Esophagus squamous epithelium (tissue), 5 donors: ENCODE data around the gene THSD7A. TPM values are rescaled to one million over a fixed set of nuclear protein-coding genes. Genes with fewer than 3 reads are reported as not detected.

Source experiments
- DNase-seq: peaks from one replicate; lab custom pipeline; 2025; lab: John Stamatoyannopoulos, UW
- H3K27ac ChIP-seq, 4 donors: fragments of 200-600 bp; sonication (generic); one replicate each; pipeline ENCODE4 v1.5.1; 2016 to 2019; ENCODE audit warnings: mild to moderate bottlenecking in 1 of 4
- H3K27me3 ChIP-seq, 4 donors: fragments of 200-600 bp; sonication (generic); 1 replicate in 3 of 4; 2 replicates in 1 of 4; pipeline versions ENCODE4 v1.5.1 to v1.6.0; 2017 to 2021; ENCODE audit warnings: antibody characterized with exemption in 1 of 4
- H3K36me3 ChIP-seq, 3 donors: fragments of 200-600 bp; sonication (generic); one replicate each; pipeline ENCODE4 v1.5.1; 2016 to 2019
- H3K4me1 ChIP-seq, 3 donors: fragments of 200-600 bp; sonication (generic); one replicate each; pipeline ENCODE4 v1.5.1; 2017 to 2019
- H3K4me3 ChIP-seq, 4 donors: fragments of 200-600 bp; sonication (generic); 1 replicate in 3 of 4; 2 replicates in 1 of 4; pipeline ENCODE4 v1.5.1; 2016 to 2019; ENCODE audit warnings: mild to moderate bottlenecking in 2 of 4, moderate library complexity in 1 of 4
- H3K9me3 ChIP-seq, 3 donors: fragments of 200-600 bp; sonication (generic); one replicate each; pipeline ENCODE4 v1.5.1; 2016 to 2019
- POLR2A ChIP-seq, 4 donors: fragments of 450-650 bp; IDR thresholded peaks; one replicate each; pipeline ENCODE4 v1.6.1; 2017; ENCODE audit warnings: antibody characterized with exemption in 4 of 4, mild to moderate bottlenecking in 4 of 4, moderate library complexity in 3 of 4
- WGBS, 2 donors: methylation state at CpG; one replicate each; pipeline ENCODE4 v1.1.5; 2018; 5-methylcytosine and 5-hydroxymethylcytosine counted together
- intact Hi-C: fragments of 100-400 bp; cut with DNase I; formaldehyde crosslinking; loops from one replicate; pipeline ENCODE4 v1.15.0; 2022
- total RNA-seq, 4 donors: library from RNA; depleted of rRNA; stranded (reverse); fragments of >200 nt; gene quantifications; one replicate each; pipeline ENCODE4 v1.1.0, GENCODE V29; 2016
- TF ChIP-seq, protein P1 (sequence below), 6 experiments: fragments of 450-650 bp in 4 of 6; fragments of 200-600 bp in 2 of 6; sonication (generic) in 2 of 6; IDR thresholded peaks; one replicate each; pipeline ENCODE4 v1.5.1; 2016 to 2019; ENCODE audit warnings: antibody characterized with exemption in 6 of 6, mild to moderate bottlenecking in 4 of 6, moderate library complexity in 4 of 6
- donor health status: DM: yes; HTN: yes; CAD: no.

THSD7A gene
- total RNA-seq, 4 donors from 2014 or later: 0.57 to 2.5 (median 1.4) TPM; not detected in 1

- no peak for TF ChIP-seq POLR2A (IDR thresholded peaks at IDR 0.05)
- TF ChIP-seq, protein P1, sequence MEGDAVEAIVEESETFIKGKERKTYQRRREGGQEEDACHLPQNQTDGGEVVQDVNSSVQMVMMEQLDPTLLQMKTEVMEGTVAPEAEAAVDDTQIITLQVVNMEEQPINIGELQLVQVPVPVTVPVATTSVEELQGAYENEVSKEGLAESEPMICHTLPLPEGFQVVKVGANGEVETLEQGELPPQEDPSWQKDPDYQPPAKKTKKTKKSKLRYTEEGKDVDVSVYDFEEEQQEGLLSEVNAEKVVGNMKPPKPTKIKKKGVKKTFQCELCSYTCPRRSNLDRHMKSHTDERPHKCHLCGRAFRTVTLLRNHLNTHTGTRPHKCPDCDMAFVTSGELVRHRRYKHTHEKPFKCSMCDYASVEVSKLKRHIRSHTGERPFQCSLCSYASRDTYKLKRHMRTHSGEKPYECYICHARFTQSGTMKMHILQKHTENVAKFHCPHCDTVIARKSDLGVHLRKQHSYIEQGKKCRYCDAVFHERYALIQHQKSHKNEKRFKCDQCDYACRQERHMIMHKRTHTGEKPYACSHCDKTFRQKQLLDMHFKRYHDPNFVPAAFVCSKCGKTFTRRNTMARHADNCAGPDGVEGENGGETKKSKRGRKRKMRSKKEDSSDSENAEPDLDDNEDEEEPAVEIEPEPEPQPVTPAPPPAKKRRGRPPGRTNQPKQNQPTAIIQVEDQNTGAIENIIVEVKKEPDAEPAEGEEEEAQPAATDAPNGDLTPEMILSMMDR (IDR thresholded peaks at IDR 0.05): no peak
- no peak overlapping the region for H3K4me3 ChIP-seq
- no peaks in the 10 kb centered on the region for H3K4me1 ChIP-seq
- no peaks in the 10 kb centered on the region for H3K27me3 ChIP-seq
- DNase-seq: no peak
- intact Hi-C loops: no loop called here
- H3K27ac ChIP-seq: no peak overlapping the region
- WGBS, 2 donors: 37 to 49% methylated on average over 6 of the region's 6 CpGs
- no peaks in the 10 kb centered on the region for H3K9me3 ChIP-seq
- no peaks in the 10 kb centered on the region for H3K36me3 ChIP-seq
Measured at GRCh38 chr7:11858622-11859302, 26.8 kb upstream of the THSD7A start.

DNA sequence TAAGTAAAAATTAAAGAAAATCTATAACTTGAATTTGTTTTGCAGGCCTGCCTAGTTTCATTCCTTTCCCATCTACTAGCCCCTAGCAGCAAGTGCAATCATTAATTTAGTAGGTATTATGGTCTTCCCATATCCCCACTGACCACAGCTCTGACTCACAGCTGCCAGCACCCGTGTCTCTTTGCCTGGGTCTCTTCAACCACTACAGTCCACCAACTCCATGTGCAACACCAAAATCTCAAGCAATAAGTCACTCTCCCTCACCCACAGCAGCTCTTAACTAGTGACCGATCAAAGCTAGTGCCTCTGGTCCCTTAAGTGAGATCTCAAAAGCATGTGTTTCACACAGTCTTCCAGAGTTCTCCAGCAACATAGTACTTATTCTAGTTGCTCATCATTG lies 26.0 kb upstream of the THSD7A start:
- DNase-seq: no peak
- Histone ChIP-seq H3K4me3 (no peak overlapping the region), H3K36me3 (no peaks in the 10 kb centered on the region), H3K27me3 (no peaks in the 10 kb centered on the region), H3K4me1 (no peaks in the 10 kb centered on the region), H3K27ac (no peak overlapping the region), H3K9me3 (no peaks in the 10 kb centered on the region)
- intact Hi-C loops: no loop called here
- 77 to 81% methylated on average over 2 of the region's 2 CpGs for WGBS, 2 donors
- no peak for TF ChIP-seq POLR2A (IDR thresholded peaks at IDR 0.05)
- TF ChIP-seq, protein P1 (IDR thresholded peaks at IDR 0.05): no peak

- Histone ChIP-seq H3K27me3 (no peaks in the 10 kb centered on the region), H3K27ac (no peak overlapping the region), H3K36me3 (no peaks in the 10 kb centered on the region), H3K4me1 (no peaks in the 10 kb centered on the region), H3K9me3 (no peaks in the 10 kb centered on the region), H3K4me3 (no peak overlapping the region)
- intact Hi-C loops: no loop called here
- 78 to 83% methylated on average over 3 of the region's 3 CpGs for WGBS, 2 donors
- no peak for DNase-seq
- TF ChIP-seq POLR2A (IDR thresholded peaks at IDR 0.05): no peak
- TF ChIP-seq, protein P1 (IDR thresholded peaks at IDR 0.05): no peak
Measured at GRCh38 chr7:11848251-11848650, 16.3 kb upstream of the THSD7A start.

- Histone ChIP-seq H3K27ac (no peak overlapping the region), H3K4me1 (no peaks in the 10 kb centered on the region), H3K36me3 (no peaks in the 10 kb centered on the region), H3K27me3 (no peaks in the 10 kb centered on the region), H3K9me3 (no peaks in the 10 kb centered on the region), H3K4me3 (no peak overlapping the region)
- TF ChIP-seq, protein P1 (IDR thresholded peaks at IDR 0.05): no peak
- TF ChIP-seq POLR2A (IDR thresholded peaks at IDR 0.05): no peak
- intact Hi-C loops: no loop called here
- 30 to 31% methylated on average over 2 of the region's 2 CpGs for WGBS, 2 donors
- no peak for DNase-seq
Measured at GRCh38 chr7:11847336-11847735, 15.3 kb upstream of the THSD7A start.

GRCh38 chr7:11846361-11846955 lies 14.5 kb upstream of the THSD7A start:
- H3K4me1 ChIP-seq: no peaks in the 10 kb centered on the region
- intact Hi-C loops: no loop called here
- no peak for TF ChIP-seq POLR2A (IDR thresholded peaks at IDR 0.05)
- TF ChIP-seq, protein P1 (IDR thresholded peaks at IDR 0.05): no peak
- H3K4me3 ChIP-seq: no peak overlapping the region
- no peak overlapping the region for H3K27ac ChIP-seq
- H3K36me3 ChIP-seq: no peaks in the 10 kb centered on the region
- no peak for DNase-seq
- WGBS, 2 donors: 29 to 32% methylated on average over 5 of the region's 5 CpGs
- no peaks in the 10 kb centered on the region for H3K9me3 ChIP-seq
- H3K27me3 ChIP-seq: no peaks in the 10 kb centered on the region
